Measurements from ENCODE around the gene TRHDE.

DNA sequence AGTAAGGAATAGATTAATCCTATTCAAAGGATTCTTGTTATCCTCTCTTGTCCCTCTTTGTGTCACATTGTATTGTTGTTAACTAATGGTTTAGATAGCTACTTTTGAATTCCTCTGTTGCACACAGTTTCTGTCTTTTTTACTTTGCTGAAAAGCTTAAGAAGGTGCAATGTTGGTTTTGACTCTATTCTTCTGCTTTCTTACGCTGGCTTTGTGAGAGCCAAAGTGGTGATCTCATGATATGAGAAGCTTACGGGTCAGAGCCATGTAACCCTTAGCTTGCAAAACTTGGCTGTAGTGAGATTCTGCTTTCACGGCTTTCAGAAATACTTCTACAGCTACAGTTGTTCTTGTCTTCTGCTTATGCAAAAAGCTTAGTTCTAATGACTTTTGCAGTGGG is 239.7 kb downstream of the TRHDE start:
- TF ChIP-seq, protein P1, sequence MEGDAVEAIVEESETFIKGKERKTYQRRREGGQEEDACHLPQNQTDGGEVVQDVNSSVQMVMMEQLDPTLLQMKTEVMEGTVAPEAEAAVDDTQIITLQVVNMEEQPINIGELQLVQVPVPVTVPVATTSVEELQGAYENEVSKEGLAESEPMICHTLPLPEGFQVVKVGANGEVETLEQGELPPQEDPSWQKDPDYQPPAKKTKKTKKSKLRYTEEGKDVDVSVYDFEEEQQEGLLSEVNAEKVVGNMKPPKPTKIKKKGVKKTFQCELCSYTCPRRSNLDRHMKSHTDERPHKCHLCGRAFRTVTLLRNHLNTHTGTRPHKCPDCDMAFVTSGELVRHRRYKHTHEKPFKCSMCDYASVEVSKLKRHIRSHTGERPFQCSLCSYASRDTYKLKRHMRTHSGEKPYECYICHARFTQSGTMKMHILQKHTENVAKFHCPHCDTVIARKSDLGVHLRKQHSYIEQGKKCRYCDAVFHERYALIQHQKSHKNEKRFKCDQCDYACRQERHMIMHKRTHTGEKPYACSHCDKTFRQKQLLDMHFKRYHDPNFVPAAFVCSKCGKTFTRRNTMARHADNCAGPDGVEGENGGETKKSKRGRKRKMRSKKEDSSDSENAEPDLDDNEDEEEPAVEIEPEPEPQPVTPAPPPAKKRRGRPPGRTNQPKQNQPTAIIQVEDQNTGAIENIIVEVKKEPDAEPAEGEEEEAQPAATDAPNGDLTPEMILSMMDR (conservative IDR thresholded peaks at IDR 0.05) = no peak
- no peak for TF ChIP-seq EZH2 (IDR thresholded peaks at IDR 0.05; ENCODE audit: low read depth)

All from PC-9 (cell line).